Measurements from ENCODE around the gene CEPT1.

Gene CEPT1

GRCh38 chr1:111161843-111162487 is 21.9 kb downstream of the CEPT1 start:
- Histone ChIP-seq H3K27ac (ENCODE audit: low read length) (no peak overlapping the region), H3K36me3 (replicated peaks; ENCODE audit: low read depth, low read length) (peaks cover 9% of the 10 kb centered on the region), H4K20me1 (ENCODE audit: insufficient read depth, low read length) (peaks cover 2% of the 10 kb centered on the region; the same call in 1 of the 2 replicates), H2AFZ (ENCODE audit: low read depth, low read length) (no peak overlapping the region), H3K4me3 (ENCODE audit: low read length) (no peak overlapping the region), H3K9ac (ENCODE audit: low read length) (no peak overlapping the region), H3K4me1 (ENCODE audit: low read length) (no peaks in the 10 kb centered on the region), H3K27me3 (ENCODE audit: low read depth, low read length) (no peaks in the 10 kb centered on the region), H3K4me2 (ENCODE audit: low read length) (no peak overlapping the region), H3K9me3 (ENCODE audit: insufficient read depth, low read length) (no peaks in the 10 kb centered on the region), H3K79me2 (ENCODE audit: low read length) (peaks cover 21% of the 10 kb centered on the region)
- TF ChIP-seq EZH2phosphoT487 (IDR thresholded peaks at IDR 0.05; ENCODE audit: low read depth), result no peak
- TF ChIP-seq CTCF (IDR thresholded peaks at IDR 0.05; ENCODE audit: low read depth, low read length), result no peak

DNA sequence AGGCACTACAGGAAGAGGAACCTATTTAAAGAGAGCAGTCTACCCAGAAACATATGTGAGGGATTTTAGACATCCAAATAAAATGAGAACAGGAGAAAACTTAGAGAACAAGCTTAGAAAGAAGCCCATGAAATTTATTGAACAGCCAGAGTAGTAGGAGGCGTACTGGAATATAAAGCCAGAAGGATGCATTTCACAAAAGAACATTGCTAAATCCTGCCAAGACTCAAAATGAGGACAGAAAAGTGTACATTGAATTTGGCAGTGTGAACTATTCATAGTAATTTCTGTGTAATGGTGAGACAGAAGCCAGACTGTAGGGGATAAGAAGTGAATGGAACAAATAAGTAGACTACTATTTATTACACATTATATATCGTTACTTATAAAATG is 22.5 kb downstream of the CEPT1 start:
- Histone ChIP-seq H3K27ac (ENCODE audit: low read length) (no peak overlapping the region), H3K36me3 (replicated peaks; ENCODE audit: low read depth, low read length) (peaks cover 8% of the 10 kb centered on the region), H4K20me1 (ENCODE audit: insufficient read depth, low read length) (no peaks in the 10 kb centered on the region; the same call in 1 of the 2 replicates), H3K4me1 (ENCODE audit: low read length) (no peaks in the 10 kb centered on the region), H2AFZ (ENCODE audit: low read depth, low read length) (no peak overlapping the region), H3K79me2 (ENCODE audit: low read length) (peaks cover 16% of the 10 kb centered on the region), H3K9ac (ENCODE audit: low read length) (no peak overlapping the region), H3K4me2 (ENCODE audit: low read length) (no peak overlapping the region), H3K4me3 (ENCODE audit: low read length) (no peak overlapping the region), H3K9me3 (ENCODE audit: insufficient read depth, low read length) (no peaks in the 10 kb centered on the region), H3K27me3 (ENCODE audit: low read depth, low read length) (no peaks in the 10 kb centered on the region)
- TF ChIP-seq CTCF (IDR thresholded peaks at IDR 0.05; ENCODE audit: low read depth, low read length), result no peak
- no peak for TF ChIP-seq EZH2phosphoT487 (IDR thresholded peaks at IDR 0.05; ENCODE audit: low read depth)

DNA sequence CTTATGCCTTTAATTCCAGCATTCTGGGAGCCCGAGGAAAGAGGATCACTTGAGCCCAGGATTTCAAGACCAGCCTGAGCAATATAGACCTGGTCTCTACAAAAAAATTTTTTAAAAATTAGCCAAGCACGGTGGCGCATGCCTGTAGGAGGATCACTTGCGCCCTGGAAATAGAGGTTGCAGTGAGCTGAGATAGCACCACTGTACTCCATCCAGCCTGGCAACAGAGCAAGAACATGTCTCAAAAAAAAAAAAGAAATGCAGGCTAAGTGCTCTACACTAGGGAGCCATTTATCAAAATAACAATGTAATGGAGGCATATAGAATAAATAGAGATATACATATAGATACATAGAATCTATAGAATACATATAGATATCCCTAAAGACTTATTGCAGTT is 23.3 kb downstream of the CEPT1 start:
- H3K36me3 ChIP-seq (replicated peaks; ENCODE audit: low read depth, low read length), result peaks cover 9% of the 10 kb centered on the region
- TF ChIP-seq CTCF (IDR thresholded peaks at IDR 0.05; ENCODE audit: low read depth, low read length) (no peak), EZH2phosphoT487 (IDR thresholded peaks at IDR 0.05; ENCODE audit: low read depth) (no peak)

GRCh38 chr1:111164151-111164550 is 24.1 kb downstream of the CEPT1 start:
- H3K27ac ChIP-seq (ENCODE audit: low read length), result no peak overlapping the region
- no peaks in the 10 kb centered on the region for H3K9me3 ChIP-seq (ENCODE audit: insufficient read depth, low read length)
- H2AFZ ChIP-seq (ENCODE audit: low read depth, low read length), result no peak overlapping the region
- peaks cover 9% of the 10 kb centered on the region; the same call in 1 of the 2 replicates for H3K79me2 ChIP-seq (ENCODE audit: low read length)
- H4K20me1 ChIP-seq (ENCODE audit: insufficient read depth, low read length), result no peaks in the 10 kb centered on the region
- peaks cover 9% of the 10 kb centered on the region for H3K36me3 ChIP-seq (replicated peaks; ENCODE audit: low read depth, low read length)
- H3K4me2 ChIP-seq (ENCODE audit: low read length), result no peak overlapping the region
- no peaks in the 10 kb centered on the region for H3K27me3 ChIP-seq (ENCODE audit: low read depth, low read length)
- TF ChIP-seq EZH2phosphoT487 (IDR thresholded peaks at IDR 0.05; ENCODE audit: low read depth) (no peak), CTCF (IDR thresholded peaks at IDR 0.05; ENCODE audit: low read depth, low read length) (no peak)
- no peak overlapping the region for H3K9ac ChIP-seq (ENCODE audit: low read length)
- H3K4me3 ChIP-seq (ENCODE audit: low read length), result no peak overlapping the region
- H3K4me1 ChIP-seq (ENCODE audit: low read length), result no peaks in the 10 kb centered on the region

More for the DNA sequence above, 23.3 kb downstream of the CEPT1 start:
- H2AFZ ChIP-seq (ENCODE audit: low read depth, low read length), result no peak overlapping the region
- no peak overlapping the region for H3K9ac ChIP-seq (ENCODE audit: low read length)
- peaks cover 10% of the 10 kb centered on the region; the same call in 1 of the 2 replicates for H3K79me2 ChIP-seq (ENCODE audit: low read length)
- no peak overlapping the region for H3K4me2 ChIP-seq (ENCODE audit: low read length)
- H3K4me3 ChIP-seq (ENCODE audit: low read length), result no peak overlapping the region
- no peaks in the 10 kb centered on the region for H3K9me3 ChIP-seq (ENCODE audit: insufficient read depth, low read length)
- H3K4me1 ChIP-seq (ENCODE audit: low read length), result no peaks in the 10 kb centered on the region
- no peaks in the 10 kb centered on the region for H3K27me3 ChIP-seq (ENCODE audit: low read depth, low read length)
- no peak overlapping the region for H3K27ac ChIP-seq (ENCODE audit: low read length)
- no peaks in the 10 kb centered on the region for H4K20me1 ChIP-seq (ENCODE audit: insufficient read depth, low read length)
